ENCODE measurements around the gene DTNA. TPM values are rescaled to one million over a fixed set of nuclear protein-coding genes. Genes with fewer than 3 reads are reported as not detected.

DTNA gene
- total RNA-seq, 1 experiment from 2014 or later = 7.8 TPM

DNA sequence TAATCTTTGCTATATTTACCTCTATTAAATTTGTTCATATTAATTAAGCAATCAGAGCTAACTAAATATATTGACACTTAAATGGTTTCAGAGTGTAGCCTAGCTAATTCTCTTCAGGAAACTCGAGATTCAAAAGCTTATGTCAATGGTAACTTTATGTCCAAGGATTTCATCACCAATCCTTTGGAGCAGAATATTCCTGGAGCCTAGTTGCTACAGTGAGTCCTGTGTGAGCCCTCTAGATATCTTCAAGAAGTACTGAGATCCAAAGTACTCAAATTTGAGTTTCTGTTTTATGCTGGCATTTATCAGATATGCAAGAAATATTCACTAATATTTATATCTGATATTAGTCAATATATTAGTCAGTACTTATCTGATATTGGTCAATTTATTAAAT, 31.3 kb downstream of the DTNA start:
- Histone ChIP-seq H3K4me1 (ENCODE audit: insufficient read depth, low read length) (no peaks in the 10 kb centered on the region), H3K36me3 (ENCODE audit: low read depth, low read length) (no peaks in the 10 kb centered on the region), H3K79me2 (ENCODE audit: low read length) (no peaks in the 10 kb centered on the region), H3F3A (ENCODE audit: low read length, unreplicated experiment) (no peaks in the 10 kb centered on the region), H2AFZ (ENCODE audit: low read length) (no peak overlapping the region), H3K27ac (ENCODE audit: low read length) (no peak overlapping the region), H3K4me2 (ENCODE audit: low read length) (no peak overlapping the region), H3K4me3 (ENCODE audit: low read length) (no peak overlapping the region), H3K9me2 (replicated peaks; ENCODE audit: low read length) (no peaks in the 10 kb centered on the region), H4K20me1 (ENCODE audit: low read length) (no peaks in the 10 kb centered on the region), H3K9me3 (ENCODE audit: low read length) (no peaks in the 10 kb centered on the region), H3K9ac (ENCODE audit: low read length) (no peak overlapping the region), H3K27me3 (ENCODE audit: low read length) (no peaks in the 10 kb centered on the region)
- intact Hi-C loops (cut with micrococcal nuclease) = no loop called here
- POLR2A ChIA-PET (ENCODE audit: unreplicated experiment) = no interaction called here
- DNase-seq = no peak
- CTCF ChIA-PET = no interaction called here
- ATAC-seq = no peak
- no peak for TF ChIP-seq EZH2phosphoT487 (IDR thresholded peaks at IDR 0.05; ENCODE audit: borderline replicate concordance, low read length)
- no peak for TF ChIP-seq CTCF (conservative IDR thresholded peaks at IDR 0.05; ENCODE audit: low read depth, low read length)
- TF ChIP-seq EZH2 (IDR thresholded peaks at IDR 0.05; ENCODE audit: low read length, unreplicated experiment) = no peak
- BruUV-seq (replicated peaks) = no TSS peak

- Histone ChIP-seq H4K20me1 (ENCODE audit: low read length) (no peaks in the 10 kb centered on the region), H3K36me3 (ENCODE audit: low read depth, low read length) (no peaks in the 10 kb centered on the region), H3K4me1 (ENCODE audit: insufficient read depth, low read length) (no peaks in the 10 kb centered on the region), H3K27ac (ENCODE audit: low read length) (no peak overlapping the region), H2AFZ (ENCODE audit: low read length) (no peak overlapping the region), H3F3A (ENCODE audit: low read length, unreplicated experiment) (no peaks in the 10 kb centered on the region), H3K9me3 (ENCODE audit: low read length) (no peaks in the 10 kb centered on the region), H3K27me3 (ENCODE audit: low read length) (no peaks in the 10 kb centered on the region), H3K79me2 (ENCODE audit: low read length) (no peaks in the 10 kb centered on the region), H3K4me3 (ENCODE audit: low read length) (no peak overlapping the region), H3K9me2 (replicated peaks; ENCODE audit: low read length) (no peaks in the 10 kb centered on the region), H3K9ac (ENCODE audit: low read length) (no peak overlapping the region), H3K4me2 (ENCODE audit: low read length) (no peak overlapping the region)
- POLR2A ChIA-PET (ENCODE audit: unreplicated experiment) = no interaction called here
- intact Hi-C loops (cut with micrococcal nuclease) = no loop called here
- no TSS peak for BruUV-seq (replicated peaks)
- CTCF ChIA-PET = no interaction called here
- DNase-seq = no peak
- ATAC-seq = no peak
- no peak for TF ChIP-seq CTCF (conservative IDR thresholded peaks at IDR 0.05; ENCODE audit: low read depth, low read length)
Observed at GRCh38 chr18:34742891-34743341, 32.8 kb downstream of the DTNA start.

- ChIA-PET POLR2A (ENCODE audit: unreplicated experiment) (no interaction called here), CTCF (no interaction called here)
- H2AFZ ChIP-seq (ENCODE audit: low read length) = no peak overlapping the region
- intact Hi-C loops (cut with micrococcal nuclease) = no loop called here
- H3K27ac ChIP-seq (ENCODE audit: low read length) = no peak overlapping the region
- DNase-seq (no peak), ATAC-seq (no peak)
- no peaks in the 10 kb centered on the region for H3K27me3 ChIP-seq (ENCODE audit: low read length)
- H3K4me2 ChIP-seq (ENCODE audit: low read length) = no peak overlapping the region
- no peaks in the 10 kb centered on the region for H3K4me1 ChIP-seq (ENCODE audit: insufficient read depth, low read length)
- no peak overlapping the region for H3K4me3 ChIP-seq (ENCODE audit: low read length)
- BruUV-seq (replicated peaks) = no TSS peak
- H4K20me1 ChIP-seq (ENCODE audit: low read length) = no peaks in the 10 kb centered on the region
- H3F3A ChIP-seq (ENCODE audit: low read length, unreplicated experiment) = no peaks in the 10 kb centered on the region
- H3K9me2 ChIP-seq (replicated peaks; ENCODE audit: low read length) = no peaks in the 10 kb centered on the region
- H3K79me2 ChIP-seq (ENCODE audit: low read length) = no peaks in the 10 kb centered on the region
- TF ChIP-seq EZH2phosphoT487 (IDR thresholded peaks at IDR 0.05; ENCODE audit: borderline replicate concordance, low read length) (no peak), CTCF (conservative IDR thresholded peaks at IDR 0.05; ENCODE audit: low read depth, low read length) (no peak), EZH2 (IDR thresholded peaks at IDR 0.05; ENCODE audit: low read length, unreplicated experiment) (no peak)
- H3K9me3 ChIP-seq (ENCODE audit: low read length) = no peaks in the 10 kb centered on the region
- no peak overlapping the region for H3K9ac ChIP-seq (ENCODE audit: low read length)
- no peaks in the 10 kb centered on the region for H3K36me3 ChIP-seq (ENCODE audit: low read depth, low read length)
Observed at GRCh38 chr18:34744569-34744968, 34.5 kb downstream of the DTNA start.

Measured in PC-3 (cell line).